OCI-LY1 (cell line): ENCODE measurements around the gene PMM1.

Experiments used
- H2AFZ ChIP-seq: fragments of 200-600 bp; sonication (generic), shearing (Covaris generic); 2 replicates; pipeline ENCODE4 v1.6.0; 2014; ENCODE audit warnings: antibody characterized with exemption, mild to moderate bottlenecking, low read length
- H3F3A ChIP-seq: fragments of 200-600 bp; sonication (generic), shearing (Covaris generic); 2 replicates; pipeline ENCODE4 v1.6.0; 2014; ENCODE audit warnings: mild to moderate bottlenecking, antibody characterized with exemption, low read length, moderate library complexity; ENCODE audit not compliant: insufficient read depth
- H3K27ac ChIP-seq: fragments of 200-600 bp; sonication (generic); 2 replicates; pipeline ENCODE4 v1.5.1; 2014; ENCODE audit warnings: low read length, mixed run types, mild to moderate bottlenecking, low read depth; ENCODE audit not compliant: poor library complexity, severe bottlenecking
- H3K27me3 ChIP-seq: fragments of 200-600 bp; sonication (generic); 2 replicates; pipeline ENCODE4 v1.6.0; 2014; ENCODE audit warnings: antibody characterized with exemption, mild to moderate bottlenecking, low read length, moderate library complexity; ENCODE audit not compliant: insufficient read depth
- H3K36me3 ChIP-seq: fragments of 200-600 bp; sonication (generic); 2 replicates; pipeline ENCODE4 v1.6.1; 2014; ENCODE audit warnings: mild to moderate bottlenecking, antibody characterized with exemption, low read length, moderate library complexity, mixed read lengths; ENCODE audit not compliant: insufficient read depth
- H3K4me1 ChIP-seq: fragments of 200-600 bp; sonication (generic); 2 replicates; pipeline ENCODE4 v1.5.1; 2014; ENCODE audit warnings: mild to moderate bottlenecking, low read length, moderate library complexity; ENCODE audit not compliant: insufficient read depth, severe bottlenecking
- H3K4me2 ChIP-seq: fragments of 200-600 bp; sonication (generic), shearing (Covaris generic); 2 replicates; pipeline ENCODE4 v1.6.1; 2014; ENCODE audit warnings: low read length
- H3K4me3 ChIP-seq: fragments of 200-600 bp; sonication (generic); 2 replicates; pipeline ENCODE4 v1.5.1; 2014; ENCODE audit warnings: low read length, low read depth, mild to moderate bottlenecking, mixed read lengths; ENCODE audit not compliant: poor library complexity, severe bottlenecking
- H3K79me2 ChIP-seq: fragments of 200-600 bp; shearing (Covaris generic); 2 replicates; pipeline ENCODE4 v1.6.1; 2016; ENCODE audit warnings: mixed run types, low read length, mixed read lengths; ENCODE audit not compliant: insufficient read depth
- H3K9ac ChIP-seq: fragments of 200-600 bp; sonication (generic), shearing (Covaris generic); 2 replicates; pipeline ENCODE4 v1.6.1; 2014; ENCODE audit warnings: mild to moderate bottlenecking, low read length, mixed read lengths
- H3K9me2 ChIP-seq: fragments of 200-600 bp; sonication (generic), shearing (Covaris generic); 2 replicates; pipeline ENCODE4 v1.6.1; 2014; ENCODE audit warnings: low read depth, mild to moderate bottlenecking, low read length, mixed read lengths
- H3K9me3 ChIP-seq: fragments of 200-600 bp; shearing (Covaris generic); 2 replicates; pipeline ENCODE4 v1.6.1; 2014; ENCODE audit warnings: low read length, mixed read lengths
- H4K20me1 ChIP-seq: fragments of 200-600 bp; sonication (generic), shearing (Covaris generic); 2 replicates; pipeline ENCODE4 v1.6.0; 2016; ENCODE audit warnings: mild to moderate bottlenecking, low read length; ENCODE audit not compliant: insufficient read depth
- EZH2 ChIP-seq: fragments of 200-600 bp; sonication (generic), shearing (Covaris generic); IDR thresholded peaks from 2 replicates; pipeline ENCODE4 v1.8.0; 2017; ENCODE audit warnings: borderline replicate concordance, mixed run types, mild to moderate bottlenecking, antibody characterized with exemption, low read length, moderate library complexity, mixed read lengths
- TF ChIP-seq, protein P1 (sequence below): fragments of 200-600 bp; sonication (generic), shearing (Covaris generic); IDR thresholded peaks from 2 replicates; pipeline ENCODE4 v1.5.1; 2017; ENCODE audit warnings: mild to moderate bottlenecking, antibody characterized with exemption, low read length, moderate library complexity, mixed read lengths

PMM1 gene

DNA sequence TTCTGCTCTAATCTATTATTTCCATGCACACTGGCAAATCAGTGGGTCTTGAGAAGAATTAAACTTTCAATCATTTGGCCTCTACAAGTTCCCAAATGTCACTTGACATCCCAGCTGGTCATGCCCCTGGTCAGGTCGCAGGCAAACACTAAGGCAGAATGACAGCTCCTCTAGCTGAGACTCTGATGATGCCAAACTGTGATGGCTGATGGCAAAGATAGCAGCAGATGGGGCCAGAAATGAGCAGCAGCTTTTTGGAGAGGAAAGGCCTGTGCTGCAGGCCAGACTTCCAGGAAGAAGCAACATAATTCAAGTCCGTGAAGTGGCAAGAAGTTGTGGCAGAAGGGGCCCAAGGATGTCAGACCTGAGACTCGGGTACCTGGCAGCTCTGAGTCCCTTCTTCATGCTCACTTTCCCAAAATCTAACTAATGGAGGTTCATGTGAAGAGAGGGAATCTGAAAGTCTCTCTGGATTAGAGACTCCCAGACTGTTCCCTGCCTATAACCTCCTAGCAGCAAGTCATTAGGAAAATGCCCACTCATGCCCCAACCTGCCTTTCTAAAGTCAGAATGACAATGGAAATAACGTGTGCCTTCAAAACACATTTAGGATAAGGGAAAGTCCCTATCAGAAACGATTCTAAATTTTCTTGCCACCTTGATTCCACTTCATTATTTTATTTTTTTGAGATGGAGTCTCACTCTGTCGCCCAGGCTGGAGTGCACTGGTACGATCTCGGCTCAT, 9.4 kb upstream of the PMM1 start:
- Histone ChIP-seq H3F3A (no peaks in the 10 kb centered on the region), H3K36me3 (peaks cover 40% of the 10 kb centered on the region), H3K79me2 (no peaks in the 10 kb centered on the region), H3K4me1 (no peaks in the 10 kb centered on the region), H3K9me3 (no peaks in the 10 kb centered on the region), H3K4me2 (no peak overlapping the region), H3K27me3 (no peaks in the 10 kb centered on the region), H3K9ac (no peak overlapping the region), H3K27ac (no peak overlapping the region), H2AFZ (no peak overlapping the region), H4K20me1 (no peaks in the 10 kb centered on the region), H3K4me3 (no peak overlapping the region), H3K9me2 (no peaks in the 10 kb centered on the region)
- TF ChIP-seq, protein P1, sequence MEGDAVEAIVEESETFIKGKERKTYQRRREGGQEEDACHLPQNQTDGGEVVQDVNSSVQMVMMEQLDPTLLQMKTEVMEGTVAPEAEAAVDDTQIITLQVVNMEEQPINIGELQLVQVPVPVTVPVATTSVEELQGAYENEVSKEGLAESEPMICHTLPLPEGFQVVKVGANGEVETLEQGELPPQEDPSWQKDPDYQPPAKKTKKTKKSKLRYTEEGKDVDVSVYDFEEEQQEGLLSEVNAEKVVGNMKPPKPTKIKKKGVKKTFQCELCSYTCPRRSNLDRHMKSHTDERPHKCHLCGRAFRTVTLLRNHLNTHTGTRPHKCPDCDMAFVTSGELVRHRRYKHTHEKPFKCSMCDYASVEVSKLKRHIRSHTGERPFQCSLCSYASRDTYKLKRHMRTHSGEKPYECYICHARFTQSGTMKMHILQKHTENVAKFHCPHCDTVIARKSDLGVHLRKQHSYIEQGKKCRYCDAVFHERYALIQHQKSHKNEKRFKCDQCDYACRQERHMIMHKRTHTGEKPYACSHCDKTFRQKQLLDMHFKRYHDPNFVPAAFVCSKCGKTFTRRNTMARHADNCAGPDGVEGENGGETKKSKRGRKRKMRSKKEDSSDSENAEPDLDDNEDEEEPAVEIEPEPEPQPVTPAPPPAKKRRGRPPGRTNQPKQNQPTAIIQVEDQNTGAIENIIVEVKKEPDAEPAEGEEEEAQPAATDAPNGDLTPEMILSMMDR: no peak
- TF ChIP-seq EZH2: no peak

DNA sequence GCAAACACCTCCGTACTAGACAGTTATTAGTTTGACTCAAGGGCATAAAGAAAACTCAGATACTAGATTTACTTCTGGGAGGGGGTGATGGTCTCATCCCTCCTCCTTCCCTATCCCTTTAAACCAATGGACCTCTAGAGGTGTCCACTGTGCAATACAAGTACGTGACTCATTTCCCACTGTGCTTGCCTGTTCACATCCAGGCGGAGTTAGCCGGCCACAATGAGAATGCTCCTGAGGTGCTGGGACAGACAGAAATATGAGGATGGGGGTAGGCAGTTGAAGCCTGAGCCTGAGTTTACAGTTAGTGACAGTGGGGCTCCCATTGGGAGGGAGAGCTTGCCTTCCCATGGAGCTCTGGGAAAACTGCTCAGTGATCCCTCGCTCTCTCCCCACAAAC, 8.4 kb upstream of the PMM1 start:
- H3K9ac ChIP-seq: no peak overlapping the region
- H2AFZ ChIP-seq: no peak overlapping the region
- no peaks in the 10 kb centered on the region for H4K20me1 ChIP-seq
- no peaks in the 10 kb centered on the region for H3K4me1 ChIP-seq
- H3K27me3 ChIP-seq: no peaks in the 10 kb centered on the region
- TF ChIP-seq, protein P1: no peak
- TF ChIP-seq EZH2: no peak
- H3K36me3 ChIP-seq: peaks cover 31% of the 10 kb centered on the region
- H3K4me3 ChIP-seq: no peak overlapping the region
- H3K27ac ChIP-seq: no peak overlapping the region
- no peaks in the 10 kb centered on the region for H3K9me3 ChIP-seq
- no peaks in the 10 kb centered on the region for H3K9me2 ChIP-seq
- no peak overlapping the region for H3K4me2 ChIP-seq
- no peaks in the 10 kb centered on the region for H3F3A ChIP-seq
- no peaks in the 10 kb centered on the region for H3K79me2 ChIP-seq

DNA sequence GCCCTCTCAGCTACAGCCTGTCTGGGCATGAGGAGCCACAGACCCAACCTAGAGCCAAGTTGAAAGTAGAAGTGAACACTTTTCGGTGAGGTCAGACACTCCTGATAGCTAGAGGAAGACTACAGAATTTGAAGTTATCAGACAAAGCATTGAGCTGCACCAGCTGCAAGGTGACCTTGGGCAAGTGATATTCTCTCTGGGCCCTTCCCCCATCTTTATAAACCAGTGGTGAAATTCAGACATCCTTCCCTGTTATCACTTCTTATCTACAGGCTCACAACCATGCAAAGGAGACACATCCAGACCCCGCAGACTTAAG, 8.0 kb upstream of the PMM1 start:
- no peaks in the 10 kb centered on the region for H4K20me1 ChIP-seq
- H3F3A ChIP-seq: no peaks in the 10 kb centered on the region
- no peaks in the 10 kb centered on the region for H3K79me2 ChIP-seq
- no peaks in the 10 kb centered on the region for H3K9me3 ChIP-seq
- H3K4me2 ChIP-seq: no peak overlapping the region
- H3K4me3 ChIP-seq: no peak overlapping the region
- TF ChIP-seq, protein P1: no peak
- no peak for TF ChIP-seq EZH2
- H3K9ac ChIP-seq: no peak overlapping the region
- peaks cover 26% of the 10 kb centered on the region for H3K36me3 ChIP-seq
- H3K27ac ChIP-seq: no peak overlapping the region
- H3K27me3 ChIP-seq: no peaks in the 10 kb centered on the region
- no peaks in the 10 kb centered on the region for H3K4me1 ChIP-seq
- H3K9me2 ChIP-seq: no peaks in the 10 kb centered on the region
- no peak overlapping the region for H2AFZ ChIP-seq
